ENCODE results near the gene SIX5. TPM values are rescaled to one million over a fixed set of nuclear protein-coding genes. Genes with fewer than 3 reads are reported as not detected.
A peak's percentile ranks its signal among the peaks of the same experiment; 100 is the strongest.

The SIX5 gene
- total RNA-seq, 1 experiment from 2014 or later: 26.0 TPM

- TF ChIP-seq ATF6 (CRISPR knock-in tag; IDR thresholded peaks at IDR 0.05) (no peak), MAX (CRISPR knock-in tag; IDR thresholded peaks at IDR 0.05) (peak; percentile 81; the same call in 1 of the 2 replicates), SMAD4 (CRISPR knock-in tag; IDR thresholded peaks at IDR 0.05) (no peak), HMGA2 (CRISPR knock-in tag; IDR thresholded peaks at IDR 0.05) (peak; percentile 21; the same call in 1 of the 2 replicates), ERG (CRISPR knock-in tag; IDR thresholded peaks at IDR 0.05) (no peak), PREB (CRISPR knock-in tag; IDR thresholded peaks at IDR 0.05; ENCODE audit: borderline replicate concordance) (no peak), ZBTB21 (CRISPR knock-in tag; IDR thresholded peaks at IDR 0.05; ENCODE audit: borderline replicate concordance) (peak; percentile 88), NFE2L1 (CRISPR knock-in tag; IDR thresholded peaks at IDR 0.05) (no peak), ZNF263 (CRISPR knock-in tag; IDR thresholded peaks at IDR 0.05; ENCODE audit: low read depth) (no peak), NR1H2 (CRISPR knock-in tag; IDR thresholded peaks at IDR 0.05) (no peak), KAT7 (CRISPR knock-in tag; IDR thresholded peaks at IDR 0.05; ENCODE audit: borderline replicate concordance) (no peak), ZNF232 (CRISPR knock-in tag; IDR thresholded peaks at IDR 0.05) (0 out of 2 replicates have a peak, but pooled peaks have one; percentile 6), FOXP1 (CRISPR knock-in tag; IDR thresholded peaks at IDR 0.05; ENCODE audit: borderline replicate concordance) (peak; percentile 67; the same call in 1 of the 2 replicates), MLX (CRISPR knock-in tag; IDR thresholded peaks at IDR 0.05) (no peak), IRF1 (CRISPR knock-in tag; IDR thresholded peaks at IDR 0.05) (no peak), ZNF671 (CRISPR knock-in tag; IDR thresholded peaks at IDR 0.05) (0 out of 2 replicates have a peak, but pooled peaks have one; percentile 51), FOXJ3 (CRISPR knock-in tag; IDR thresholded peaks at IDR 0.05; ENCODE audit: borderline replicate concordance) (no peak), GABPB1 (CRISPR knock-in tag; IDR thresholded peaks at IDR 0.05) (peak; percentile 87), ZNF317 (CRISPR knock-in tag; IDR thresholded peaks at IDR 0.05; ENCODE audit: borderline replicate concordance, low read depth) (no peak), ARID4B (CRISPR knock-in tag; IDR thresholded peaks at IDR 0.05; ENCODE audit: borderline replicate concordance) (peak; percentile 63; the same call in 1 of the 2 replicates), CREB1 (CRISPR knock-in tag; IDR thresholded peaks at IDR 0.05) (no peak; the same call in 1 of the 2 replicates), ELF4 (CRISPR knock-in tag; IDR thresholded peaks at IDR 0.05; ENCODE audit: low read depth) (no peak), ZBTB43 (CRISPR knock-in tag; IDR thresholded peaks at IDR 0.05) (no peak), SMAD3 (CRISPR knock-in tag; IDR thresholded peaks at IDR 0.05; ENCODE audit: borderline replicate concordance) (peak; percentile 26; the same call in 1 of the 2 replicates)
Measured at GRCh38 chr19:45768984-45769782, at the start of gene SIX5 (continued).

Data from WTC11 (cell line).